SK-N-MC (cell line): ENCODE results near the gene MACC1.

Experiments
- DNase-seq: peaks from one replicate; pipeline ENCODE4 v3.0.0-alpha.2; 2011; ENCODE audit warnings: low read depth, low spot score
- H3K27ac ChIP-seq: fragments of 200-600 bp; sonication (generic); 2 replicates; pipeline ENCODE4 v1.5.1; 2016; ENCODE audit warnings: mixed run types
- H3K36me3 ChIP-seq: fragments of 200-600 bp; sonication (generic); 2 replicates; pipeline ENCODE4 v1.6.1; 2017; ENCODE audit warnings: antibody characterized with exemption, low read length, mixed read lengths; ENCODE audit not compliant: insufficient read depth
- H3K4me3 ChIP-seq: fragments of 200-600 bp; sonication (generic); 2 replicates; pipeline ENCODE4 v1.5.1; 2016
- H3K9ac ChIP-seq: fragments of 200-600 bp; sonication (generic); 2 replicates; pipeline ENCODE4 v1.8.0; 2017; ENCODE audit warnings: mixed run types, mixed read lengths; ENCODE audit not compliant: insufficient read length
- H3K9me3 ChIP-seq: fragments of 200-600 bp; sonication (generic); 2 replicates; pipeline ENCODE4 v1.6.1; 2017; ENCODE audit warnings: low read depth, mild to moderate bottlenecking, antibody characterized with exemption, low read length, moderate library complexity, mixed read lengths
- EZH2 ChIP-seq: fragments of 200-600 bp; sonication (generic); IDR thresholded peaks from one replicate; pipeline ENCODE4 v1.6.1; 2017; ENCODE audit warnings: antibody characterized with exemption
- FOXP2 ChIP-seq: optimal IDR thresholded peaks from 2 replicates; pipeline ENCODE3; 2011; ENCODE audit warnings: mild to moderate bottlenecking, moderate library complexity; ENCODE audit not compliant: insufficient read depth; ENCODE audit errors: extremely low read length, control extremely low read depth
- POLR2AphosphoS5 ChIP-seq: IDR thresholded peaks from 2 replicates; pipeline ENCODE4 v1.6.1; 2012; ENCODE audit warnings: mild to moderate bottlenecking, low read depth, low read length, borderline replicate concordance

Gene MACC1

DNA sequence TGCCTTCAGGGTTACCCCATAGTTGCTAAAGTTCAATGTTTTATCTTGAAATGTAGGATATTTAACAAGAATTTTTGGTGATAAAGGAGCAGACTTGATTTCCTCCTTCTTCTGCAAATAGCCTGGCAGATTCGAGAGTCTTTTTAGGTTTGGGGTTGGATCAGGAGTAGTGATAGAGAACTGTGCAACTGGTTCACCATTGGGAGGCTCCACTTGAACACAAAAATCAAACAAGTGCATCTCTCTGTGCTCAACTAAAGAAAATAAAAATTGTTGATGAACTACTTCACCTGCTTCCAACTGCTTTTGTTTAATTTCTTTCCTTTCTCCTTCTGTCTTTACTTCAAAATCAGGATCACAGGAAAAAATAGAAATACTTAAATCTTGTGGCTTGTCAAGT is 58.5 kb downstream of the MACC1 start:
- Histone ChIP-seq H3K9me3 (no peaks in the 10 kb centered on the region), H3K4me3 (no peak overlapping the region), H3K9ac (no peak overlapping the region), H3K36me3 (no peaks in the 10 kb centered on the region), H3K27ac (no peak overlapping the region)
- DNase-seq, result no peak
- no peak for TF ChIP-seq EZH2
- TF ChIP-seq POLR2AphosphoS5, result no peak
- TF ChIP-seq FOXP2, result no peak

DNA sequence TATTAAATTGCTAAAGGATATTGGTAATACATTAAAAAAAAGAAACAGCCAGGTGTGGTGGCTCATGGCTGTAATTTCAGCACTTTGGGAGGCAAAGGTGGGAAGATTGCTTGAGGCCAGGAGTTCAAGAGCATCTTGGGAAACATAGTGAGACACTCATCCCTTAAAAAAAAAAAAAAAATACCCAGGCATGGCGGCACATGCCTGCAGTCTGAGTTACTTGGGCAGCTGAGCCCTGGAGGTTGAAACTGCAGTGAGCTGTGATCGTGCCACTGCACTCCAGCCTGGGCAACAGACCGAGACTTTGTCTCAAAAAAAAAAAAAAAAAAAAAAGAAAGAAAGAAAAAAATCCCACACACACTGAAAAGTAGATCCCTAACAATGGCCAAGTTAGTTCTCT is 59.7 kb downstream of the MACC1 start:
- Histone ChIP-seq H3K9me3 (no peaks in the 10 kb centered on the region), H3K27ac (no peak overlapping the region), H3K9ac (no peak overlapping the region), H3K36me3 (no peaks in the 10 kb centered on the region), H3K4me3 (no peak overlapping the region)
- DNase-seq, result no peak
- TF ChIP-seq EZH2, result no peak
- no peak for TF ChIP-seq FOXP2
- TF ChIP-seq POLR2AphosphoS5, result no peak

DNA sequence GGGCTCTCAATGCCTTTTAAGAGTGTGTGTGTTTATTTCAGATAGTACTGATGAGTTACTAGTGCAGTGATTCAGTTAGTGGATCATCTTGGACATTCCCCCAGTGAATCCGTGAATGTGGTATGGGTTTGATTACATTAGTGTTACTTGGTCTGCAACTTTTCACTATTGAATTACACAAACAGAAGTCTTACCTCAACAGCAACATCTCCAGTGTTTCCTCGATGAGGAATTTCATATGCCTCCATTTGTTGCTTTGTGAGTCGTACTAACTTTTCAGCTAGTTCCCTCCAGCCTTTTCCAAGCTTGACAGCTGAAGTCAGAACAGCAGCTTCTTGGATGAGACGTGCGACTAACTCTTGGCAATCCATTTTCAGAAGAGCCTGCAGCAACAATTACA is 63.2 kb downstream of the MACC1 start:
- no peak overlapping the region for H3K4me3 ChIP-seq
- H3K36me3 ChIP-seq, result no peaks in the 10 kb centered on the region
- no peak for DNase-seq
- H3K9ac ChIP-seq, result no peak overlapping the region
- no peaks in the 10 kb centered on the region for H3K9me3 ChIP-seq
- no peak overlapping the region for H3K27ac ChIP-seq
- TF ChIP-seq FOXP2 (no peak), POLR2AphosphoS5 (no peak), EZH2 (no peak)

DNA sequence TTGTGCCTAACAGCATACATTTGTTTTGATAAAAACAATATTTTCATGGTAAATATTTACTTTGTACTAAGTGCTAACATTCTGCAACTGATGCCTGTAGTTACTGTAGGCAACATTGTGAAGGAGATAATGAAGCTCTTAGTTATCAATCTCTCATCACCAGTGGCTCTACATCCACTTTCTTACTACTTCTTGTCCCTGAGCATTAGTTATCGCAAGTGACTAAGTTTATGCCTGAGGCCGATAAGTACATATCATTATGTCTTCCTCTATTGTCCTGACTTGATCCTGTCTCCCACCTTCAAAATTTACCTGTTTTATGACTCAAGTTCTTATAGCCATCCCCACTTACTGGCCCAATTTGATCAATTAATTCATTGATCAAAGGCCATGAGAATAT is 63.6 kb downstream of the MACC1 start:
- Histone ChIP-seq H3K36me3 (no peaks in the 10 kb centered on the region), H3K27ac (no peak overlapping the region), H3K4me3 (no peak overlapping the region), H3K9ac (no peak overlapping the region), H3K9me3 (no peaks in the 10 kb centered on the region)
- DNase-seq, result no peak
- TF ChIP-seq POLR2AphosphoS5, result no peak
- no peak for TF ChIP-seq FOXP2
- no peak for TF ChIP-seq EZH2

DNA sequence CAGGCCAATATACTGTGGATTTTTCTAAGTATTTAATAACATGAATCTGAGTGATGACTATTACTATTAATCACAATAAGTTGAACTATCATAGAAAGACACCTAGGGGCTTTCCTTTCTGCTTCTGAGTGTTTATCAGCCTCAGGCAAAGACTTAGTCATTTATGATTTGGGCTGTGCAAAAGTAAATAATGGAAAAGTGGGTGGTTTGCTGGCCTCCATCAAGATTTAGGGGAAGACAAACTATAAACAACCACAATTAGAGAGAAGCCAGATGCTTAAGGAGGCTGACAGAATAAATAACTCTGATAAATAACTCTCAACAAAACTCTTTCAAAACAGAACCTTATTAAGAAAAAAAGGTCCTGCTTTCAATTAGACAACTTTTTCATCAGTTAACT is 64.7 kb downstream of the MACC1 start:
- Histone ChIP-seq H3K9ac (no peak overlapping the region), H3K4me3 (no peak overlapping the region), H3K27ac (no peak overlapping the region), H3K9me3 (no peaks in the 10 kb centered on the region), H3K36me3 (no peaks in the 10 kb centered on the region)
- no peak for DNase-seq
- no peak for TF ChIP-seq FOXP2
- no peak for TF ChIP-seq EZH2
- TF ChIP-seq POLR2AphosphoS5, result no peak

DNA sequence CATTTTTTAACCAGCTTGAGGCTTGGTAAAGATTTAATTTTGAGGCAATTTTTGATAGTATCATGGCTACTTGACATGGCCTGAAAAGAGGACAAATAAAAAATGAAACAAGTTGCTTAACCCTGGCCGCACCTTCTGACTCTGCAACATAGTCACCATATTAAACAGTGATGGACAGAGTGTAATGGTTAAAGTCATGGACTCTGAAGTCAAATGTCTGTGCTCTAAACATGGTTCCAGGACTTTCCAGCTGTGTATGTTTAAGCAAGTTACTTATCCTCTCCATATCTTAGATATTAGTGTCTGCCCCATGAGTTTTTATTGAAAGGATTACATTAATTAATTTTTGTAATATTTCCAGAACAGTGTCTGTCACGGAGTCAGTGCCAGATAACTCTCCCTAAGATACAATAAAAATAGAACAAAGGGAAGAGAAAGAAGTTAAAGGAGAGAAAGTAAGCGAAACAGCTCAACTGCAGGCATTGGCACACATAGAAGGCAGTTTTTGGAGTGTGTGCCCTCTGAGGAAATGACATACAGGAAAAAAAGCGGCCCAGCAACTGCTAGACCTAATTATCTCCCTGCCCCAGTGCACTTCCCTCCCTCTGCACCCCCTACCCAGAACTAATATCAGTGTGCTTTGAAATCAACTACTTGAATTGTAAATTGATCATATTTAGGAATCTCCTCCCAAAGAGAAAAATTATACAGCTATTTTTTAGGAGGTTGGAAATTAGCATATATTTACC is 65.3 kb downstream of the MACC1 start:
- Histone ChIP-seq H3K9me3 (no peaks in the 10 kb centered on the region), H3K36me3 (no peaks in the 10 kb centered on the region), H3K9ac (no peak overlapping the region), H3K4me3 (no peak overlapping the region), H3K27ac (no peak overlapping the region)
- no peak for DNase-seq
- TF ChIP-seq EZH2 (no peak), FOXP2 (no peak), POLR2AphosphoS5 (no peak)

DNA sequence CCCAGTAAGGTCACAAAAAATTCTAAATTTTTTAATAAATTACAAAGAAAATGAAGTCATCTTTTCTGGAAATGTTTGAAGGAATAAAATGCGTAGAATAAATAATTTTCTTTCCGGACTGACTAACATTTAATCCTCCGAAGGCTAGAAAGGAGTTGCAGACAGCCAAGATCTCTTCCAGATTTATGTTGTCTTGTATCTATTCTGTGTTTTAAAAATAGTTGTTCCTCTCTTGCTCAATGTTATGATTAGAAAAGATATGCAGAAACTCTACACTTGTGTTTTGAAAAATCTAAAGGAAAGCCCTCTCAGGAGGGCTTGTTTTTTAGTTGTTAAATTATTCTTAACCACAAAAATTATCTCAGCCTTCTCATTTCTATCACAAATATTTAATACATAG is 70.7 kb downstream of the MACC1 start:
- H3K9me3 ChIP-seq, result no peaks in the 10 kb centered on the region
- no peak for DNase-seq
- no peak for TF ChIP-seq EZH2
- no peak for TF ChIP-seq FOXP2
- no peak for TF ChIP-seq POLR2AphosphoS5
- peak overlapping the region; percentile 60 for H3K4me3 ChIP-seq
- peak overlapping the region; percentile 68 for H3K9ac ChIP-seq
- peak overlapping the region; percentile 87 for H3K27ac ChIP-seq
- no peaks in the 10 kb centered on the region for H3K36me3 ChIP-seq

DNA sequence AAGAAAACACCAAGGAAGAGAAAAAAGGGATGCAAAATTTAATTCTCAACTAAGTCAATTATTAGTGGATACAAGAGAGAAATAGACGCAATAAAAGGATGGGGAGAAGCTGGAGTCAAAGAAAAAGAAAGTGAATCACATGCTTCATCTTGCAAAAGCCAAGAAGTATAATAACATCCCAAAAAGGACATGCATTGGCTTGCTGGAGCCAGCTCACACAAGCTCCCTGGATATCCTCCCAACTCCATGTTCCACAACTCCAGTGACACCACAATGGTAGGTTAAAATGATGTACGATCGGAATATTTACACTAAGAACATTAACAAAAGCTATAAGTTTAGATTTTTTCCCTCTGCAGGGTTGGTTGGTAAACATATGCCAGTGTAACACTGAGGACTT is 72.4 kb downstream of the MACC1 start:
- Histone ChIP-seq H3K27ac (no peak overlapping the region), H3K9ac (no peak overlapping the region), H3K36me3 (no peaks in the 10 kb centered on the region), H3K4me3 (no peak overlapping the region), H3K9me3 (no peaks in the 10 kb centered on the region)
- DNase-seq, result no peak
- TF ChIP-seq POLR2AphosphoS5 (no peak), EZH2 (no peak)

DNA sequence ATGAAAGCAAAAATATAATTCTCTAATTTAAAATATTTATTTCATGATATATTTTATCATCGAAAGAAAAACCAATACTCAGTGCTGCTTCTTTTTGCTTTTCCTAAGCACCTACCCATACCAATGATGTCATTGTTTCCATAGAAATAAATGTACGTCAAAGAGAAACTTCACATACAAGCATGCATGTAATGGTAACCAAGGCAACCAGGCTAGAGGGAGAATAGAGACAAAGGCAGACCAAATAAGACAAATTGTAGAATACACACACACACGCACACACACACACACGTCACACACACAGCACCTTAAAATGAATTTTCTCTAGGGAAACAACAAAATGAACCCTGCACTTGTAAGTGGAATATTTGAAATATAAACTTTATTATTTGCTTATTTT is 75.5 kb downstream of the MACC1 start:
- Histone ChIP-seq H3K27ac (no peak overlapping the region), H3K4me3 (no peak overlapping the region), H3K9me3 (no peaks in the 10 kb centered on the region), H3K36me3 (no peaks in the 10 kb centered on the region), H3K9ac (no peak overlapping the region)
- TF ChIP-seq POLR2AphosphoS5, result no peak
- no peak for TF ChIP-seq EZH2
- no peak for TF ChIP-seq FOXP2
- no peak for DNase-seq
